Vagina (tissue), 2 donors: ENCODE data around the gene IL16. TPM values are rescaled to one million over a fixed set of nuclear protein-coding genes. Genes with fewer than 3 reads are reported as not detected.

Experiments
- DNase-seq, 2 donors: peaks; one replicate each; pipeline ENCODE4 v3.0.0-alpha.2; 2017; ENCODE audit errors: extremely low spot score in 2 of 2
- H3K27ac ChIP-seq: fragments of 200-600 bp; sonication (generic); one replicate; pipeline ENCODE4 v1.5.1; 2019
- H3K27me3 ChIP-seq: fragments of 200-600 bp; sonication (generic); one replicate; pipeline ENCODE4 v1.5.1; 2019
- H3K36me3 ChIP-seq, 2 donors: fragments of 200-600 bp; sonication (generic); one replicate each; pipeline ENCODE4 v1.5.1; 2017 to 2019
- H3K4me1 ChIP-seq: fragments of 200-600 bp; sonication (generic); one replicate; pipeline ENCODE4 v1.5.1; 2019
- H3K4me3 ChIP-seq, 2 donors: fragments of 200-600 bp; sonication (generic); 1 replicate in 1 of 2; 2 replicates in 1 of 2; pipeline ENCODE4 v1.5.1; 2016 to 2019
- H3K9me3 ChIP-seq: fragments of 200-600 bp; sonication (generic); one replicate; pipeline ENCODE4 v1.5.1; 2019
- CTCF ChIP-seq, 3 experiments: fragments of 450-650 bp in 2 of 3; fragments of 200-600 bp in 1 of 3; sonication (generic) in 1 of 3; IDR thresholded peaks; one replicate each; pipeline ENCODE4 v1.5.1; 2017 to 2019; ENCODE audit warnings: antibody characterized with exemption in 3 of 3, mild to moderate bottlenecking in 2 of 3, moderate library complexity in 2 of 3
- POLR2A ChIP-seq, 2 donors: fragments of 450-650 bp; IDR thresholded peaks; one replicate each; pipeline ENCODE4 v1.6.1; 2017; ENCODE audit warnings: antibody characterized with exemption in 2 of 2, mild to moderate bottlenecking in 2 of 2, moderate library complexity in 2 of 2
- POLR2AphosphoS5 ChIP-seq, 2 donors: sonication (generic); formaldehyde crosslinking; IDR thresholded peaks; one replicate each; pipeline ENCODE4 v1.9.0; 2017; ENCODE audit warnings: antibody characterized with exemption in 2 of 2, mild to moderate bottlenecking in 2 of 2, low read depth in 1 of 2; ENCODE audit not compliant: insufficient read depth in 1 of 2
- intact Hi-C: fragments of 100-400 bp; cut with DNase I; formaldehyde crosslinking; loops from one replicate; pipeline ENCODE4 v1.15.1; 2023
- total RNA-seq: library from RNA; depleted of rRNA; stranded (reverse); fragments of >200 nt; gene quantifications from one replicate; pipeline ENCODE4 v1.2.3, GENCODE V29; 2016

IL16 gene
- total RNA-seq, 1 donor from 2014 or later = 19.9 TPM

- Histone ChIP-seq H3K27ac (peak overlapping the region; percentile 61), H3K4me1 (peaks cover 40% of the 10 kb centered on the region), H3K27me3 (no peaks in the 10 kb centered on the region), H3K36me3 (no peaks in the 10 kb centered on the region), H3K9me3 (no peaks in the 10 kb centered on the region), H3K4me3 (no peak overlapping the region)
- TF ChIP-seq POLR2AphosphoS5 (IDR thresholded peaks at IDR 0.05; ENCODE audit: insufficient read depth in 1 of 2, low read depth in 1 of 2) (no peak), POLR2A (IDR thresholded peaks at IDR 0.05) (no peak), CTCF (IDR thresholded peaks at IDR 0.05) (no peak)
- intact Hi-C loops = no loop called here
- no peak for DNase-seq
These were observed 25.3 kb downstream of the IL16 start for GRCh38 chr15:81222007-81222406.

- Histone ChIP-seq H3K36me3 (no peaks in the 10 kb centered on the region), H3K9me3 (no peaks in the 10 kb centered on the region), H3K4me1 (peaks cover 45% of the 10 kb centered on the region), H3K4me3 (no peak overlapping the region), H3K27me3 (no peaks in the 10 kb centered on the region), H3K27ac (peak overlapping the region; percentile 70)
- no peak for DNase-seq
- intact Hi-C loops = no loop called here
- TF ChIP-seq POLR2AphosphoS5 (IDR thresholded peaks at IDR 0.05; ENCODE audit: insufficient read depth in 1 of 2, low read depth in 1 of 2) (no peak), CTCF (IDR thresholded peaks at IDR 0.05) (no peak), POLR2A (IDR thresholded peaks at IDR 0.05) (no peak)
These were observed 26.8 kb downstream of the IL16 start for GRCh38 chr15:81223346-81223971.

- intact Hi-C loops = no loop called here
- H3K27ac ChIP-seq = peak overlapping the region; percentile 70
These were observed 27.6 kb downstream of the IL16 start for GRCh38 chr15:81224232-81224631.

GRCh38 chr15:81225161-81225671 is 28.5 kb downstream of the IL16 start:
- H3K9me3 ChIP-seq = no peaks in the 10 kb centered on the region
- intact Hi-C loops = no loop called here
- H3K4me3 ChIP-seq = no peak overlapping the region
- TF ChIP-seq POLR2A (IDR thresholded peaks at IDR 0.05) (no peak), CTCF (IDR thresholded peaks at IDR 0.05) (no peak), POLR2AphosphoS5 (IDR thresholded peaks at IDR 0.05; ENCODE audit: insufficient read depth in 1 of 2, low read depth in 1 of 2) (peak in 1 of 2 donors; percentile 32)
- H3K27me3 ChIP-seq = no peaks in the 10 kb centered on the region
- peak overlapping the region; percentile 70 for H3K27ac ChIP-seq
- peaks cover 43% of the 10 kb centered on the region for H3K4me1 ChIP-seq
- no peak for DNase-seq
- H3K36me3 ChIP-seq = no peaks in the 10 kb centered on the region

More at GRCh38 chr15:81224232-81224631, 27.6 kb downstream of the IL16 start:
- Histone ChIP-seq H3K27me3 (no peaks in the 10 kb centered on the region), H3K36me3 (no peaks in the 10 kb centered on the region), H3K4me3 (no peak overlapping the region), H3K4me1 (peaks cover 45% of the 10 kb centered on the region), H3K9me3 (no peaks in the 10 kb centered on the region)
- TF ChIP-seq POLR2AphosphoS5 (IDR thresholded peaks at IDR 0.05; ENCODE audit: insufficient read depth in 1 of 2, low read depth in 1 of 2) = no peak
- no peak for TF ChIP-seq POLR2A (IDR thresholded peaks at IDR 0.05)
- no peak for TF ChIP-seq CTCF (IDR thresholded peaks at IDR 0.05)
- DNase-seq = no peak

- TF ChIP-seq CTCF (IDR thresholded peaks at IDR 0.05) = no peak
- TF ChIP-seq POLR2AphosphoS5 (IDR thresholded peaks at IDR 0.05; ENCODE audit: insufficient read depth in 1 of 2, low read depth in 1 of 2) = no peak
- TF ChIP-seq POLR2A (IDR thresholded peaks at IDR 0.05) = no peak
- peaks cover 35% of the 10 kb centered on the region for H3K4me1 ChIP-seq
- intact Hi-C loops = no loop called here
- H3K27ac ChIP-seq = peak overlapping the region; percentile 44
- H3K27me3 ChIP-seq = no peaks in the 10 kb centered on the region
- H3K36me3 ChIP-seq = no peaks in the 10 kb centered on the region
- DNase-seq = no peak
- H3K9me3 ChIP-seq = no peaks in the 10 kb centered on the region
- H3K4me3 ChIP-seq = no peak overlapping the region
These were observed 31.0 kb downstream of the IL16 start for GRCh38 chr15:81227716-81228115.
